ENCODE data around the gene MXD3.
"Not testable (repeated sequence)": the region's sequence is repeated elsewhere in the genome, so short reads cannot be mapped to it uniquely, and the experiment has no call there.

The MXD3 gene

GRCh38 chr5:177320879-177321278 is 9.2 kb upstream of the MXD3 start:
- DNase-seq (ENCODE audit: low spot score) = no peak

DNA sequence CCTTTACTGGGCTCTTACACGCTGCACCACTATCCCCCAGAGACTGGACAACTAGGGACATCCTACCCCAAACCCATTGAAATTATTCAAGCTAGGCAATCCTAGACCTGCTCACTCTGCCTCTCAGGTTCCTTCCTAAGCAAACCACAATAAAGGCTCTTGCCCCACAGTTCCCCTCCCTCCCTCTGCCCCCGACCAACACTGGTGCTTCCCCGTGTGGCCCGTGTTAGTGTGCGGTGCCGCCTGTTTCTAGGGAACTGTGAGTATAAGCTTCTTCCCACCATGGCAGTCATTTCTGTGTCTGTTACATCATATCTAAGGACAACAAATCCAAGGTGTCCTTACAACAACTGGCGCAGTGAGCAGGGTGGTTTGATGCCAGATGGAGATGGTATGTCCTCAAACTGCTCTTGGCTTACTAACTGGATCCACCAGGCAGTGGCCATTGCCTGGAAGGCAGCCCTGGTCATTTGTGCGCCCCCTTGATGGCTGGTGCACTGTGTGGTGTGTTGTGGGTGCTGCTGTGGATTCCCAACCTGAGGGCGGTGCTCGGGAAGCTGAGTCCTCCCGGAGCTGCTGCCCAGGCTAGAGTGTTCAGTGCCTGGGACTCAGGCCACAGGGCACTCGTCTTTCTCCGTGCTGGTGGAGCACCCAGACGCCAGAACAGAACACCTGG is 8.4 kb upstream of the MXD3 start:
- DNase-seq (ENCODE audit: low spot score) = no peak

GRCh38 chr5:177317959-177318377 is 6.3 kb upstream of the MXD3 start:
- DNase-seq (ENCODE audit: low spot score) = peak; percentile 84

DNA sequence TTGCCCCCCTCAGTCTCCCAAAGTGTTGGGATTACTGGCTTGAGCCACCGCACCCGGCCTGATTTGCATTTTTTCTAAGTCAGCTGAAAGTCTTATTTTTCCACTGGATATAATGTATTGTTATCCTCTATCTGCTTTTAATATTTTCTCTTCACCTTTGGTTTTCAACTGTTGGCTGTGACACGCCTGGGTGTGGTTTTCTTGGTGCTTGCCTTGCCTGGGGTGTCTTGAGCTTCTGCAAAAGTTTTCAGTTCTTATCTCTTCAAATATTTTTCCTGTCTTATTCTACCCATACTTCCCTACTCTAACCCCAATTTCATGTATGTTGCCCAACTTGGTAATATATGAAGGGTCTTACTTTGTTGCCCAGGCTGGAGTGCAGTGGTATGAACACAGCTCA is 4.3 kb upstream of the MXD3 start:
- DNase-seq (ENCODE audit: low spot score) = no peak

GRCh38 chr5:177315411-177315810 is 3.7 kb upstream of the MXD3 start:
- DNase-seq (ENCODE audit: low spot score) = no peak

DNA sequence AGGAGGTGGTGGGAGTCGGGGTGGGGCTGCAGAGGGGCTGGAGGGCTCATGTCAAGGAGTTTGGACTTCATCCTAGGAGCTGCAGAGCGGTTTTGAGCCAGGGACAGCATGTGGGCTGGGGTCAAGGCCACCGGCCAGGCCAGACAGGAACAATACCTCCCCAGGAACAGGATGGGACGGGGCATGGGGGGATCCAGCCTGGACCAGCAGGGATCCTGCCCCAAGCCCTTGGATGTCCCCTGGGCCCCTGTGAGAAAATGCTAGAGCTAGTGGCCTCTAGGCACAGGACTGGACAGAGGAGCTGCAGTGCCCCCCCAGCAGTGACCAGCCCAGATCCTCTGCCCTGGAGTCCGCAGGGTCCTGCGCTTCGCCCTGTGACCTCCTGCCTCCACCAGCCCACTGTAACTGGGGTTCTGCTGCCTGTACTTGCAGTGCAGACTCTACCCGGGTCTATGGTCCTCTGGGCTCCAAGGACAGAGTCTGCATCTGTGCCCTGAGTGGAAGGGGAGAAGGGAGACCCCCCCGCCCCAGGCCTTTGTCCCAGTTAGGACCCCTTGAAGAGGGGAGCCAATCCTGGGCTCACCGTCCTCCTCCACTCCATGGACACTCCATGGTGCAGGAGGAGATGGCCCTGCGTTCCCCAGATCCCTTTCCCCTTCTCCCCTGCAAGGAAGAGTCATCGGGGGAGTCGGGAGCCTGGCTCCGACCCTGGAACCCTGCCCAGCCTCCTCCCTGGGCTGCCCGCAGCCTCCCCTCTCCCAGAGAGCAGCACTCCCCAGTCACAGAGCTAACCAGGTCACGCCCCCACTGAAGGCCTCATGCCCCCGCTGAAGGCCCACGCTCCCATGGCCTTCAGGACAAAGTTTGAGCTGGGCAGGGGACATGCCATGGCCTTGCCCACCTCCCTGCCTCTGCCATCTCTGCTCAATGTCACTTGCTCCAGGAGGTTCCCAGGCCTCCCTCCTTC is 3.0 kb upstream of the MXD3 start:
- no peak for DNase-seq (ENCODE audit: low spot score)

- no peak for DNase-seq (ENCODE audit: low spot score)
Observed at GRCh38 chr5:177313561-177314259, 2.0 kb upstream of the MXD3 start.

DNA sequence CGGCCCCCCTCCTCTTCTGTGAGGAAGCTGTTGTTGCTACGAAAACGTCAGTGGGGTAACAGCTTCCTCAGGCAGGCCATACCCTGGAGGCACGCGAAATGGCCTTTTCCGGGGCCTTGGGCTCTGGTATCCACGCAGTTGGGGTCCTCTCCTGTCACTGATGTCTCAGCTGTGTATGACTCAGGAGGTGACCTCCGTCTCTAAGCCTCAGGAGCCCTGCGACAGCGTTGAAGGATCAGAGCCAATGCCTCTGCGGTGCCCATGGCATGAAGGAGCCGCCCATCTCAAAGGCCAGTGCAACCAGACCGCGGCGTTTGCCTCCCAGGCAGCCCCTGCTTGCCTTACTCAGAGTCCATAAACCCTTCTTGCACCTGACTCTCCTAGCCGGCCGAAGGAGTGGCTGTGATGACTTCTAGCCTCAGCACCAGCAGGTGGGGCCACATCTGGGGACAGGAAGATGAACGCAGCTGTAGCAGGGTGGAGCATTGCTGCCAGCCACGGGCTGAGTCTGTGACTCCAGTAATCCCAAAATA is 1.0 kb upstream of the MXD3 start:
- DNase-seq (ENCODE audit: low spot score) = no peak

DNA sequence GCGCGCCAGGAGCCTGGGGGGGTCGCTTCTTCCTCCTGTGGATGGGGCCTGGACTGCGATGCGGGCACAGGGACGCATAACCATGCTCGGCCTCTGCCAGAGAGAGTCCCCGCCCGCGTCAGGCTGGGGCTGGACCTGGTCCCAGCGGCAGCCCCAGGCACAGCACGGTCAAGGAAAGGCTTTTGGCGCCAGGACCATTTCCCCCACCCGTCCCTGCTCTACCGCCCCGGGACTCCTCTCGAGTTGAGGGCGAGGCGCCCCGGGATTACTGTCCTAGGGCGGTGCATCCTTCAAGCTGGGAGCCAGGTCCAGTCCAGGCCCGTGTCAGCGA is 341 bp downstream of the MXD3 start:
- peak; percentile 50 for DNase-seq (ENCODE audit: low spot score)

DNA sequence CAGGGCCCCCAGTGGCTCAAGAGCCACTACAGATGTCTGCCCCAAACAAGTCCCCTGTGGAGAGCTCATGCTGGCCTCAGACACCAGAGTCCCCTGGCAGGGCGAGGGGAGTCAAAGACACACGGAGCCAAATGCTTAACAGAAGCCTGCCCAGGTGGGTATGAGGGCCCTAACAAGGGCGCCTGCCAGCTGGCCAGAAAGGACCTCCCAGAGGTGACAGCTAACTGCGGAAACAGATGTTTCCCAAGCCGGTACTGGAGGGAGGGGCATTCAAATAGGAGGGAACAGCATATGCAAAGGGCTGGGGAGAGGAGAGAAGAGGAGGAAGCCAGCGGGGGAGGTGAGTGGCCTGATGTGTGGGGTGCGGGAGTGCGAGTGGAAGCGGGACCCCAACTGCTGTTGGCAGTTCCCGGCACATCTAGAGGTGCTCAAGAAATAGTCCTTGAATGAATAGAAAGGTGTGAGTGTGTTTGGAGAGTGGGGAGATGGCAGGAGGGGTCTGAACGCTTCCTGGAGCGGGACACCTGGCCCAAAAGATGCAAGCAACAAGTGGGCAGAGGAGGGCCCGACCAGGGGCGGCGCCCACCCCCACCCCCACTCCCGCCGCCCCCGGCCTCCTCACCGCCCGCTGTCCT is 824 bp downstream of the MXD3 start:
- DNase-seq (ENCODE audit: low spot score) = no peak

DNA sequence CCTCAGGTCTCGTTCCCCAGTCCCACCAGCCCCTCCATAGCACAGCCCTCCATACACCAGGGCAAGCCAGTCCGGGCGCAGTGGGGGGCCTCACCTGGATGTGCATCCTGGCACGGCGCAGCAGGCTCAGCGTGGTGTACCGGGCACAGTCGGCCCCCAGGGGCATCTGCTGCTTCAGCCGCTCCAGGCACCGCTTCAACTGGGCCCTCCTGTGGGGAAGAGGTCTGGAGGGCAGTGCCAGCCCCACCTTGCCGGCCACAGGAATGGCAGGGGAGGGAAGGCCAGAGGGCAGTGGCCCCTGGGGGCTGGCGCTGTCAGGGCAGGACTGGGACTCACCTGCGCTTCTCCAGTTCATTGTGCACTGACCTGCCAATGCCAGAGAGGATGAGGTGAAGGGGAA is 1.4 kb downstream of the MXD3 start:
- DNase-seq (ENCODE audit: low spot score) = no peak

GRCh38 chr5:177309351-177310191 is 2.1 kb downstream of the MXD3 start:
- peak; percentile 74 for DNase-seq (ENCODE audit: low spot score)

GRCh38 chr5:177308740-177309139 is 3.0 kb downstream of the MXD3 start:
- DNase-seq (ENCODE audit: low spot score) = no peak

GRCh38 chr5:177307544-177308363 is 3.9 kb downstream of the MXD3 start:
- DNase-seq (ENCODE audit: low spot score) = no peak

GRCh38 chr5:177306674-177307543 is 4.8 kb downstream of the MXD3 start:
- DNase-seq (ENCODE audit: low spot score) = no peak

- DNase-seq (ENCODE audit: low spot score) = not testable (repeated sequence)
Observed at GRCh38 chr5:177306103-177306640, 5.5 kb downstream of the MXD3 start.

DNA sequence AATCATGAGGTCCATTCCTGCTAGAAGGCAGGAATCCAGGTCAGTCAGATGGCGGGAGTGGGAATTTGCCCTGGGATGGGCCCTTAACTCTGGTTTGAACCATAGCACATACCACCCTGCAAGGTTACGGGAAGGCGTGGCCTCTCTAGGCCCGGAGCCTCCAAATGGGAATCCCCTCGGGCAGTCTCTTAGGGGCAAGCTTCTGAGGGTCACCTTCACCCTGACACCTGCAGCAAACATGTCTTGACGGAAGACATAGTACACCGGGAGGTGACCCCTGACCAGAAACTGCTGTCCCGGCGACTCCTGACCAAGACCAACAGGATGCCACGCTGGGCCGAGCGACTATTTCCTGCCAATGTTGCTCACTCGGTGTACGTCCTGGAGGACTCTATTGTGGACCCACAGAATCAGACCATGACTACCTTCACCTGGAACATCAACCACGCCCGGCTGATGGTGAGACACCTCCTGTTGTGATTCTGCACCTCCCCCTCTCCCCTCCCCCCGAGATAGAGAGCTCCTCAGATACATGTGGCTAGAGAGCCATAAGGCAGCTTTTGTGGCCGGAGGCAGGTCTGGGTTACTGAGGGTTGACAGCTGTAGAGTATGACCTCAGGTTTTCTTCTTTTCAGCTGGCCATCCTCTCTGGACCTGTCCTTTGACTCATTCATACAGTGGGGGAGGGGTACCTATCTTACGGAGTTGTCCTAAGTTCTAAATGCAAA is 7.1 kb downstream of the MXD3 start:
- DNase-seq (ENCODE audit: low spot score) = peak; percentile 20

DNA sequence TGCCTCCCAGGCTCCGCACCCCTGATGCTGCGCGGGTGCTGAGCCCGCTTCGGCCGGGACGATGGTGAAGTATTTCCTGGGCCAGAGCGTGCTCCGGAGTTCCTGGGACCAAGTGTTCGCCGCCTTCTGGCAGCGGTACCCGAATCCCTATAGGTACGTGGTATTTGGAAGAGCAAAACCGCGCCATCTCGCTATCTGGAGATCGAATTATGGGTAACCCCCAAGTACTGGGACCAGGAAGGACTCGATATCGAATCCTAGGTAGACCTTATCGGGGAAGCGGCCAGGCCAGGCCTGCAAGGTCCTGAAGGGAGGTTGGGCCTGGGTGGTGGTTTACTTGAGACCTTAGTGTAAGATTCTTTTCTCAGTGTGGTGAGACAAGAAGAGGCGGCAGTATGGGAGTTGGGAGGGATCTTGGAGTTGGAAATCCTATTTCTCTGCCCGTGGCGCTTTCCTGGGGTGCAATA is 7.7 kb downstream of the MXD3 start:
- DNase-seq (ENCODE audit: low spot score) = no peak
